Stimulated activated CD8-positive, alpha-beta memory T cell treated with anti-CD3 and anti-CD28 coated beads, Interleukin-12 subunit alpha, Interleukin-12 subunit beta, amount 100 ng/mL, for 1 hour (primary cell): ENCODE results near the gene FLT1.

Experiments used
- DNase-seq: peaks from one replicate; pipeline ENCODE4 v3.0.0-alpha.2; 2020; ENCODE audit warnings: low read depth

The FLT1 gene, protein sequence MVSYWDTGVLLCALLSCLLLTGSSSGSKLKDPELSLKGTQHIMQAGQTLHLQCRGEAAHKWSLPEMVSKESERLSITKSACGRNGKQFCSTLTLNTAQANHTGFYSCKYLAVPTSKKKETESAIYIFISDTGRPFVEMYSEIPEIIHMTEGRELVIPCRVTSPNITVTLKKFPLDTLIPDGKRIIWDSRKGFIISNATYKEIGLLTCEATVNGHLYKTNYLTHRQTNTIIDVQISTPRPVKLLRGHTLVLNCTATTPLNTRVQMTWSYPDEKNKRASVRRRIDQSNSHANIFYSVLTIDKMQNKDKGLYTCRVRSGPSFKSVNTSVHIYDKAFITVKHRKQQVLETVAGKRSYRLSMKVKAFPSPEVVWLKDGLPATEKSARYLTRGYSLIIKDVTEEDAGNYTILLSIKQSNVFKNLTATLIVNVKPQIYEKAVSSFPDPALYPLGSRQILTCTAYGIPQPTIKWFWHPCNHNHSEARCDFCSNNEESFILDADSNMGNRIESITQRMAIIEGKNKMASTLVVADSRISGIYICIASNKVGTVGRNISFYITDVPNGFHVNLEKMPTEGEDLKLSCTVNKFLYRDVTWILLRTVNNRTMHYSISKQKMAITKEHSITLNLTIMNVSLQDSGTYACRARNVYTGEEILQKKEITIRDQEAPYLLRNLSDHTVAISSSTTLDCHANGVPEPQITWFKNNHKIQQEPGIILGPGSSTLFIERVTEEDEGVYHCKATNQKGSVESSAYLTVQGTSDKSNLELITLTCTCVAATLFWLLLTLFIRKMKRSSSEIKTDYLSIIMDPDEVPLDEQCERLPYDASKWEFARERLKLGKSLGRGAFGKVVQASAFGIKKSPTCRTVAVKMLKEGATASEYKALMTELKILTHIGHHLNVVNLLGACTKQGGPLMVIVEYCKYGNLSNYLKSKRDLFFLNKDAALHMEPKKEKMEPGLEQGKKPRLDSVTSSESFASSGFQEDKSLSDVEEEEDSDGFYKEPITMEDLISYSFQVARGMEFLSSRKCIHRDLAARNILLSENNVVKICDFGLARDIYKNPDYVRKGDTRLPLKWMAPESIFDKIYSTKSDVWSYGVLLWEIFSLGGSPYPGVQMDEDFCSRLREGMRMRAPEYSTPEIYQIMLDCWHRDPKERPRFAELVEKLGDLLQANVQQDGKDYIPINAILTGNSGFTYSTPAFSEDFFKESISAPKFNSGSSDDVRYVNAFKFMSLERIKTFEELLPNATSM (N-terminal part only)

GRCh38 chr13:28494778-28495537 is at the start of gene FLT1:
FLT1 (minus strand) TSS chr13:28495128; CDS start chr13:28494843, 285 bp downstream.
- no peak for DNase-seq

DNA sequence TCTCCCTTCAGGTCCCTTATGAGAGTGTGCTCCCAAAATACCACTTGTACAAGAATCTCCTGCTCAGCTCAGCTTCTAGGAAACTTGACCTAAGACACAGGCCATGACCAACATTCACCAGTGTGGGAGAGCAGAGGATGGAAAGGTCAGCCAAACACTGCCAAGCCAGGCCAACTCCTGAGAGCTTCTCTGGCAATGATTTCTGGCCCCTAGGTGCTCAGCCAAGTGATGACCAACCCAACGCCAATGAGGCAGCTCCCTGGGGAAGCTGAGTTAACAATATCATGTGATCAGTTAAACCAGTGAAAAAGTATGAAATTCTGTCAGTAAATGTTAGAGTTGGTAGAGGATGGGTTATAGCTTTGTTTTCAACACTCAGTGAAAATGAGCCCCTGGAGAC is 49.1 kb upstream of the FLT1 start:
- no peak for DNase-seq

DNA sequence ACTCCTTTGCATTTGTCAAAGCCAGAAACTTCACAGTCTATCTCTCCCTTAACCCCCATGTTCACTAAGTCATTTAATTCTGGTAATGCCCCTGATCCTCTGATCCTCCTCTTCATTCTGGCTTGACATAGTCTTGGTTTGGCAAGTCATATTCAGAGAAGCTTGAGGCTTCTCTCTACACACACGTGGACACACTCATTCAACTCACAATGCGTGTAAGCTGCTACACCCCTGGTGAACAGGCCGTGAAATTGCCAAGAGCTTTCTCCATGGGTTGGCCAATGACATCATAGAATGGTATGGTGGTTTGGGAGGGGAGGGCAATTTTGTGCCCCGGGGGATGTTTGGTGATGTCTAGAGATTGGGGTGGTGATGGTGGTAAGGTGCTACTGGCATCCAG is 47.9 kb upstream of the FLT1 start:
- DNase-seq = no peak

DNA sequence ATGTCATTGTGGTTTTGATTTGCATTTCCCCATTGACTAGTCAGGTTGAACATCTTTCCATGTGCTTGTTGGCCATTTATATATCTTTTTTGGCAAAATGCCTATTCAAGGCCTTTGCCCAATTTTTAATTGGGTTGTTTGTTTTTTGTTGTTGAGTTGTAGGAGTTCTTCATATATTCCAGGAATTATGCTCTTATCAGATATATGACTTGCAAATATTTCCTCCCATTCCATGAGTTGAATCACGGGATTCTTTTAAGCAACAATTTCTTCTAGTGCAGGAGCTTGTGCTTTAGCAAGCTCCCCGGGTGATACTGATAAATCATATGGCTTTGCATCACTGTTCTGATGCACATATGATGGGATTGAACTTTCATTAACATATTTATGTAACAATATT is 47.0 kb upstream of the FLT1 start:
- DNase-seq = no peak

GRCh38 chr13:28540612-28541011 is 45.7 kb upstream of the FLT1 start:
- DNase-seq = no peak

DNA sequence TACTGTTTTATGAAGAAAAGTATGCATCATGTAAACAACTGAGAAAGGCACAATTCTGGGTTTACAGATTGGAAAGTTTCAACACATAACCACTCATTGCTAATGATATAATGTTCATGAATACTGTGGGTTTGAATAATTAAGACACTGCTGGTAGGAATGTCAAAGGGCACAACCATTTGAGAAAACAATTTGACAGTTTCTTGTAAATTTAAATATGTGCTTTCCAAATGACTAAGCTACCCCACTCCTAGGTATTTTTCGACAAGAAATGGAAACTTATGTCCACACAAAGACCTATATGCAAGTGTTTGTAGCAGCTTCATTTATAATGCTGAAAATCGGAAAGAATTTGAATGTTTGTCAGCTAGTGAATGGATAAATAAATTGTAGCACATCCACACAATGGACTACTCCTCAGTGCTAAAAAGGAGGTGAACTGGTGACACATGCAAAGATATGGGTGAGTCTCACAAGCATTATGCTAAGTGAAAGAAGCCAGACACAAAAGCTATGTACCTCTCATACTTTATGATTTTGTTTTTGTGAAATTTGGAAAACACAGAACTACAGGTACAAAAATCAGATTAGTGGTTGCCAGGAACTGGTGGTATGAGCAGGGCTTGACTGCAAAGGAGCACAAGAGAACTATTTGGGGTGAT is 44.8 kb upstream of the FLT1 start:
- DNase-seq = no peak

DNA sequence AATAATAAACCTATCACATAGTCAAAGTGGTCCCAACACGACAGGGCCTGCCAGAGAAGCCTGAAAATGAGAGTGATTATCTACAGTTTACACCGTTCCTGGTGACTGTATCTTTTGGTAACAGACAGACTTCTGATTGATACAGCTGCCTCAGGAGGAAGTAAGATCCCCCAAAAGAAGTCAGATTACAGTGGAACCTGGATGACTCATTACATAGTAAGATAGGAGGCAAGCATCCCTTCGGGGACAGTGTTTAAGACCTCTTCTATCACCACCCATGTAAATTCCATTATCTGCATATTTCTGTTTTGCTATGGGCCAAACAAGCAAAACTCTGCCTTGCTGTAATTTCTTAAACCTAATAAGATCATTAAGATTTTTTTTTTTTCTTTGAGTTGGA is 44.0 kb upstream of the FLT1 start:
- no peak for DNase-seq

GRCh38 chr13:28537171-28537570 is 42.2 kb upstream of the FLT1 start:
- DNase-seq = no peak

- DNase-seq = no peak
These were observed 41.4 kb upstream of the FLT1 start for GRCh38 chr13:28536371-28536770.

DNA sequence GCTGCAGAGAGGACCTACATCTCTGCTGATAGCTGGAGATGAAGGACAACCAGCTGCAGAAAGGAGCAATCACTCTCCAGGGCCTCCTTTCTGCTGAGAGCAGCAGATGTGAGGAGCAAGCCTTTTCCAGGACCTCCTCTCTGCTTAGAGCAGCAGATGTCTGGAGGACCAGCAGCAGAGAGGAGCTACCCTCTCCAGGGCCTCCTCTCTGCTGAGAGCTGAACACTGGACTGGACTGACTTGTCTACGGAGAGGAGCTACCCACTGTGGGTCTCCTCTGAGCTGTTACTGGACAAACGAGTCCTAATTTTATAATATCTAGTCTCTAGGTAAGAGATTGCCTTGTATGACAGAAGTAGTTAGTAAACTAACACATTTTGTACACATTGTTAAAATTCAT is 40.8 kb upstream of the FLT1 start:
- DNase-seq = no peak

- DNase-seq = no peak
These were observed 39.9 kb upstream of the FLT1 start for GRCh38 chr13:28534801-28535200.

DNA sequence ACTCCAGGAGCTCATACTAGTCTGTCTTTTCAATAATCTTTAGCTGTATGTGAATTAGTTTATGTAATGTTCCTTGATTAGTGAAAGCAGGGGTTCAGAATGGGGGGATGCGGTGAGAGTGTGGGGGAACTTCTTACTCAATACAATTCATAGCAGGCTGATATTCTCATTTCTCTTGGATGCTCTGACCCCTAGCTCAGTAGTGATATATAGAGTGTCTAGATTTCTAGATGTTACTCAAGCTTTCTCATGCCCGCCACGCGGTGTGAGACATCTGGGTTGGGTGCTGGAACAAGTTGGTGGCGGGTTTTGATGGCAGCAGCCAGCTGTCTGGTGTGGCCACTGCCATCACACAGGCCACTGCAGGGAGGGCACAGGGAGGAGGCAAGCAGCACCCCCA is 39.3 kb upstream of the FLT1 start:
- no peak for DNase-seq

DNA sequence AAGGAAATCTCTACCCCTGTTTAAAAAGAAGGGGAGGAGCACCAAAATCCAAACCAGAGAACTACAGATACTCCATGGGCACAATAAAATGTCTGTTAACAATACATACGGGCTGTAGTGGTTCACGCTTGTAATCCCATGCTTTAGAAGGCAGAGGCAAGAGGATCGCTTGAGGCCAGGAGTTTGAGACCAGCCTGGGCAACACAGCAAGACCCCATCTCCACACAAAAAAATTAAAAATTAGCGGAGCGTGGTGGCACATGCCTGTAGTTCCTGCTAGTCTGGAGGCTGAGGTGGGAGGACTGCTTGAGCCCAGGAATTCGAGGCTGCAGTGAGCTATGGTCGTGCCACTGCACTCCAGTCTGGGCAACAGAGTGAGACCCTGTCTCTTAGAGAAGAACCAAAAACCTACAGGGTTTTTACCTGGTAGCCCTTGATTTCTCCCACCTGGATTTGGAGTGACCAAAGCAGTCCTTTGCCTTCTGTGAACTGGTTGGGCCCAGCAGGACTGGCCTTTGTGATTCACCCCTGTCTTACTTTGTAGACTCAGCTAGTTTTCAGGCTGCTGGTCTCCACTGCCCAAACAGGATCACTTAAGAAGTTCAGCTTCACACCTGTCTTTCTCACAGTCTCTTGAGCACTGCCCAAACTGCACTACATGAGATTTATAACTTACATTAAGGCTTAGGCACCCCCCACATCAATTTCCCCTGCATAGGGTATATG is 38.7 kb upstream of the FLT1 start:
- no peak for DNase-seq

GRCh38 chr13:28533125-28533436 is 38.2 kb upstream of the FLT1 start:
- no peak for DNase-seq

DNA sequence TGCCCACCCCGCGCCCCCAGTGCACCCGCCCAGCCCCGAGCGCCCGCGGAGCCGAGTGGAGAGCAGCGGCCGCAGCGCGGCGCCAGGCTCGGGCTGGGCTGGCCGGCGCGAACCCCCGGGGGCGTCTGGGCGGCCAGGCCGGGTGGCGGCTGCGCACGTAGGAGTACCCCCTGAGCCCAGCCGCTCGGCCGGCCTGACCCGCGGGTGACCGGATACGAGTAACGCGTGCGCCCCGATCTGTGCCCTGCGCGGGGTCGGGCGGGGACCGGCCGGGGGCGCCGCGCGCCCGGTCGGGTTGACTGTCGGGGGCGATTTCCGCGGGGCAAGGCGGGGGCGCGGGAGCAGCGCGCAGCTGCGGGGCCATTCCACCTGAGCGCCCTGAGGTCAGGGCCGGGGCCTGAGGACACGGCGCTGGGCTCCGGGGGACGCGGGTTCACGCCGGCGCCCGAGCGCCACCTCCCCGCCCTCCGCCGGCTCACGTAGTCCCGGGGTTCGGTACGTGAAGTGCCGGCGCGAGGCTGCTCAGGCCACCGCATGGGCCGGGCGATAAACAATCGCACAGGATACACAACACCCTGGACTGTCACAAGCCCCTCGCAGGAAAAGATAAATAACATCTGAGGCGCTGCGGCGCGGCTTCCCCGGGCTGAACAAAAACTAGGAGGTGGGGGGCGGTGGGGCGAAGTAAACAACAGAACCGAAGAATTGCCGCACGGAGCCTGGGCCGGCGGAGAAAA is 37.6 kb upstream of the FLT1 start:
- no peak for DNase-seq

GRCh38 chr13:28531845-28532387 is 37.0 kb upstream of the FLT1 start:
- no peak for DNase-seq

DNA sequence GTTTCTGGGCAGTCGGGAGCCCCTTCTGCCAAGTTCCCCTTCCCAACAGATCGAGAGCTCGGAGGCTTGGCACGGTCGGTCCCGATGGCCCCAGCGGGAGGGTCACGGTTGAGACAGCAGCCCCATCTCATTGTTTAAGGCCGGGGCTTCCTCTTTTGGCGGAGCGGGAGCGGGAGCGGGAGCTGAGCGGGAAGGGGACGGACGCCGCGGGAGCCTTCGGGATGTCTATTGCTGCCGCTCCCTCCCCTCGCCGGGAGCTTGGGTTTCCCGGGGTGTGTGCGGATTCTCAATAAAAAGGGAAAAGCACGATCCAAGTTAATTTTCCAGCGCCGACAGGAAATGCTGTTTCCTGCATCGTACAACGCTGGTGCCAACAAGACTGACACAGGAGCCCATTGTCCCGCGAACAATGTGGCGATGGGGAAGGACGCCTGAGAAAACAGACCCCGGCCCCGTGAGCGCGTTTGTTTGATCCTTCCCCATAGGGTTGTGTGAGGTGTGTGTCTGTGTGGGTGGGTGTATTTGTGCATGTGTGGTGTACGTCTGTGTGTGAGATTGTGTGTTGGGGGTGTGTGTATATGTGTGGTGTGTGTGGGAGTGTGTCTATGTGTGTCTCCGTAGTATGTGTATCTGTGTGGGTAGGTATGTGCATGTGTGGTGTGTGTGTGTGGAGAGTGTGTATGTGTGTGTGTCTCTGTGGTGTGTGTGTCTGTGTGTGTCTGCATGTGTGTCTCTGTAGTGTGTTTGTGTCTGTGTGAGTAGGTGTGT is 36.3 kb upstream of the FLT1 start:
- no peak for DNase-seq

DNA sequence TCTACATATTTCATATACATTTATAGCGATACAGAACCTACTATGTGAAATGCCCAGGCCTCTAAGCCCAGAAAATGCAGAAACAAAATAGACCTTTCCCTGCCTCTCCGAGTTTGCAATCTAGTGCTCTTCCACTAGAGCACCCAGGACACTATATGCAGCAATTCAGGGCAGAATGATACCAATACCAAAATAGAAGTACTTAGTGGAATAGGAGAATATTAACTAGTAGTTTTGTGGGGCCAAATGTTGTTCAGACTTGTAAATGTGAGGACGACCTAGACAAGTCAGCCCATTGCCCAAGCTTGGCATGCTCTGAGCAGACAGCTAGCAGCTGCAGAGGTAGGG is 35.8 kb upstream of the FLT1 start:
- no peak for DNase-seq

DNA sequence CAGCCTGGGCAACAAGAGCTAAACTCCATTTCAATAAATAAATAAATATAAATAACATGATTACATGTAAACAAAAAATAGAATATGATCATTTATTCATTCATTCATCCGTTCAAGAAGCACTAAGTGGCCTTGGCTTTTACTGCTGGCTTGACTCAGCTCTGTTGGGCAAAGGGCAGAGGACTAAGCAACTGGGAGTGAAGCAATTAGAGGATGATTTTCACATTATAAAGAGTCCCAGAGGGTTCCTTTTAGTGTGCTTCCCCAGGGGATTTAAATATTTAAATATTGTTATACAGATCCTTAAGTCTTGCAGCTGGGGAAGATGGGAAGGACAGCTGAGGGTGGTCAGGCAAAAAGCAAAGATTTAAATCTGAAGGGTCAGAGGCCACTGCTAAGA is 34.9 kb upstream of the FLT1 start:
- no peak for DNase-seq
